Spleen (tissue), 11 donors: ENCODE results near the gene PLEKHA5. TPM values are rescaled to one million over a fixed set of nuclear protein-coding genes. Genes with fewer than 3 reads are reported as not detected.

Source experiments
- DNase-seq: peaks from one replicate; pipeline ENCODE4 v3.0.0-alpha.2; 2020
- H3K27ac ChIP-seq, 8 donors: fragments of 200-600 bp; sonication (generic) in 7 of 8; 1 replicate in 4 of 8; 2 replicates in 4 of 8; pipeline versions ENCODE4 v1.5.0 to v1.8.0; 2016 to 2021; ENCODE audit warnings: inconsistent platforms in 4 of 8, mild to moderate bottlenecking in 4 of 8, moderate library complexity in 1 of 8
- H3K27me3 ChIP-seq, 7 donors: fragments of 200-600 bp; sonication (generic) in 6 of 7; replicated peaks in 1 of 7; 1 replicate in 4 of 7; 2 replicates in 3 of 7; pipeline versions ENCODE4 v1.5.0 to v1.8.0; 2016 to 2021; ENCODE audit warnings: inconsistent platforms in 3 of 7, mild to moderate bottlenecking in 1 of 7
- H3K36me3 ChIP-seq, 6 donors: fragments of 200-600 bp; sonication (generic) in 5 of 6; 1 replicate in 4 of 6; 2 replicates in 2 of 6; pipeline versions ENCODE4 v1.5.0 to v1.8.0; 2016 to 2021; ENCODE audit warnings: inconsistent platforms in 2 of 6
- H3K4me1 ChIP-seq, 6 donors: fragments of 200-600 bp; sonication (generic) in 5 of 6; 1 replicate in 3 of 6; 2 replicates in 3 of 6; pipeline versions ENCODE4 v1.5.0 to v1.8.0; 2016 to 2021; ENCODE audit warnings: inconsistent platforms in 3 of 6
- H3K4me3 ChIP-seq, 8 donors: fragments of 200-600 bp; sonication (generic) in 7 of 8; 1 replicate in 4 of 8; 2 replicates in 4 of 8; pipeline versions ENCODE4 v1.5.0 to v1.8.0; 2016 to 2021; ENCODE audit warnings: inconsistent platforms in 4 of 8, mild to moderate bottlenecking in 4 of 8, moderate library complexity in 2 of 8
- H3K9me3 ChIP-seq, 8 donors: fragments of 200-600 bp; sonication (generic) in 7 of 8; 1 replicate in 4 of 8; 2 replicates in 4 of 8; pipeline versions ENCODE4 v1.5.0 to v1.8.0; 2016 to 2021; ENCODE audit warnings: inconsistent platforms in 4 of 8
- CTCF ChIP-seq, 11 experiments: fragments of 200-600 bp in 7 of 11; fragments of 450-650 bp in 4 of 11; sonication (generic) in 4 of 11; IDR thresholded peaks in 8 of 11; conservative IDR thresholded peaks in 3 of 11; 1 replicate in 7 of 11; 2 replicates in 4 of 11; pipeline versions ENCODE4 v1.4.0 to v1.8.0; 2016 to 2021; ENCODE audit warnings: antibody characterized with exemption in 11 of 11, inconsistent platforms in 4 of 11, mild to moderate bottlenecking in 1 of 11
- POLR2A ChIP-seq, 3 donors: fragments of 450-650 bp; IDR thresholded peaks; one replicate each; pipeline ENCODE4 v1.5.1; 2017; ENCODE audit warnings: antibody characterized with exemption in 3 of 3, mild to moderate bottlenecking in 1 of 3
- POLR2AphosphoS5 ChIP-seq, 3 donors: sonication (generic); formaldehyde crosslinking; IDR thresholded peaks; one replicate each; pipeline ENCODE4 v1.5.1; 2017; ENCODE audit warnings: antibody characterized with exemption in 3 of 3
- WGBS, 5 donors: extraction: QIAGEN DNeasy Blood & Tissue Kit in 3 of 5; methylation state at CpG; one replicate each; pipeline versions ENCODE4 v1.1.5 to v1.1.7; 2013 to 2018; 5-methylcytosine and 5-hydroxymethylcytosine counted together
- intact Hi-C: fragments of 100-400 bp; cut with DNase I; formaldehyde crosslinking; loops from one replicate; pipeline ENCODE4 v1.15.0; 2023; ENCODE audit warnings: low total_unique reads
- polyA plus RNA-seq, 3 donors: library from polyadenylated mRNA; stranded (reverse); fragments of 200-250 nt; gene quantifications; one replicate each; pipeline ENCODE4 v1.2.1, GENCODE V29; 2013
- total RNA-seq, 7 donors: library from RNA; depleted of rRNA in 3 of 7; stranded (reverse); fragments of >200 nt in 3 of 7; fragmentation: NEBNext Ultra II Directional in 4 of 7; extraction: Animal tissue kit (Norgen Biotek cat#: 25700) in 4 of 7; gene quantifications; one replicate each; pipeline versions ENCODE4 v1.1.0 to v1.2.1, GENCODE V29; 2016 to 2021
- donor health status: healthy with polysubstance abuse.
- donor health status: DM: no; HTN: no; CAD: no; lungs with moderate emphysema.
- donor health status: DM: no; HTN: no; CAD: no.
- donor health status: Bipolar disorder and iron deficiency.
- donor health status: healthy.
- donor health status: DM: no; HTN: no; CAD: no.
- donor health status: DM: yes; HTN: yes; CAD: no.

Gene PLEKHA5
- total and polyA plus RNA-seq, 10 donors = 1.3 to 13.6 (median 6.5) TPM

GRCh38 chr12:19158923-19159322 is 29.4 kb downstream of the PLEKHA5 start:
- TF ChIP-seq POLR2A (IDR thresholded peaks at IDR 0.05) = no peak
- TF ChIP-seq POLR2AphosphoS5 (IDR thresholded peaks at IDR 0.05) = no peak
- no peak for TF ChIP-seq CTCF (IDR thresholded peaks at IDR 0.05 in 8 of 11, conservative IDR thresholded peaks at IDR 0.05 in 3 of 11)
- H3K4me3 ChIP-seq = no peak overlapping the region
- intact Hi-C loops = no loop called here
- no peaks in the 10 kb centered on the region for H3K27me3 ChIP-seq
- no peaks in the 10 kb centered on the region for H3K36me3 ChIP-seq
- DNase-seq = no peak
- no peaks in the 10 kb centered on the region for H3K9me3 ChIP-seq
- no peak overlapping the region for H3K27ac ChIP-seq
- 67 to 85% (median 73%) methylated on average over 1 of the region's 1 CpG for WGBS, 5 donors
- no peaks in the 10 kb centered on the region for H3K4me1 ChIP-seq

- Histone ChIP-seq H3K4me1 (no peaks in the 10 kb centered on the region), H3K27ac (no peak overlapping the region), H3K9me3 (no peaks in the 10 kb centered on the region), H3K36me3 (no peaks in the 10 kb centered on the region), H3K27me3 (no peaks in the 10 kb centered on the region), H3K4me3 (no peak overlapping the region)
- DNase-seq = no peak
- intact Hi-C loops = no loop called here
- 91 to 97% (median 94%) methylated on average over 5 of the region's 5 CpGs for WGBS, 5 donors
- TF ChIP-seq POLR2A (IDR thresholded peaks at IDR 0.05) = no peak
- no peak for TF ChIP-seq POLR2AphosphoS5 (IDR thresholded peaks at IDR 0.05)
- no peak for TF ChIP-seq CTCF (IDR thresholded peaks at IDR 0.05 in 8 of 11, conservative IDR thresholded peaks at IDR 0.05 in 3 of 11)
These were observed 31.7 kb downstream of the PLEKHA5 start for GRCh38 chr12:19161216-19161615.

DNA sequence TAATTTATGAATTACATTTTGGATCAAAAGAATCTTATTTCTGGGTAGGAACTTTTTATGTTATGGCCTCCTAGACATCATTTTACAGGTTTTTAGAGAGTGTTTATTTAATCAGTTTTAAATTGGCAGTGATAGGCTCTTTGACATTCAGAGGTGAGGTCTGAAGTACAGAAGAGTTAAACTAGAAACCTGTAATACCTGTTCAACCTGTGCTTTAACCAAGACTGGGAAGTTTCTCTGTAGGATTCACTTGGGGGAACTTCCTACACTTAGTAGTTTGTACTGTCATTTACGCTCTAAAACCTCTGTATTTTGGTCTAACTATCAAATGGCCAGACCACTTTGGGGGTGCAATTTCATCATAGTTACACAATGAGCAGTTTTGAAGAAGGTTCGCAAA is 35.9 kb downstream of the PLEKHA5 start:
- H3K36me3 ChIP-seq = no peaks in the 10 kb centered on the region
- 69 to 91% (median 79%) methylated on average over 2 of the region's 2 CpGs for WGBS, 5 donors
- TF ChIP-seq POLR2A (IDR thresholded peaks at IDR 0.05) = no peak
- no peak for TF ChIP-seq CTCF (IDR thresholded peaks at IDR 0.05 in 8 of 11, conservative IDR thresholded peaks at IDR 0.05 in 3 of 11)
- no peak for TF ChIP-seq POLR2AphosphoS5 (IDR thresholded peaks at IDR 0.05)
- H3K4me3 ChIP-seq = no peak overlapping the region
- no peak for DNase-seq
- no peak overlapping the region for H3K27ac ChIP-seq
- intact Hi-C loops = no loop called here
- H3K9me3 ChIP-seq = no peaks in the 10 kb centered on the region
- no peaks in the 10 kb centered on the region for H3K27me3 ChIP-seq
- no peaks in the 10 kb centered on the region for H3K4me1 ChIP-seq

GRCh38 chr12:19166387-19166786 is 36.9 kb downstream of the PLEKHA5 start:
- no peak for DNase-seq
- WGBS, 5 donors = 88 to 95% (median 94%) methylated on average over 5 of the region's 5 CpGs
- Histone ChIP-seq H3K27ac (no peak overlapping the region), H3K9me3 (no peaks in the 10 kb centered on the region), H3K4me1 (no peaks in the 10 kb centered on the region), H3K4me3 (no peak overlapping the region), H3K27me3 (no peaks in the 10 kb centered on the region), H3K36me3 (no peaks in the 10 kb centered on the region)
- TF ChIP-seq POLR2A (IDR thresholded peaks at IDR 0.05) = no peak
- no peak for TF ChIP-seq POLR2AphosphoS5 (IDR thresholded peaks at IDR 0.05)
- TF ChIP-seq CTCF (IDR thresholded peaks at IDR 0.05 in 8 of 11, conservative IDR thresholded peaks at IDR 0.05 in 3 of 11) = no peak
- intact Hi-C loops = no loop called here
